Measurements from ENCODE around the gene VRTN. TPM values are rescaled to one million over a fixed set of nuclear protein-coding genes. Genes with fewer than 3 reads are reported as not detected.
"Not testable (repeated sequence)": the region's sequence is repeated elsewhere in the genome, so short reads cannot be mapped to it uniquely, and the experiment has no call there.

The VRTN gene
- polyA plus RNA-seq (ENCODE audit: insufficient read length in 10 of 10) = under 1 TPM in 3 of 10 donors, not detected in 7; 0.08 to 0.22 (median 0.19) TPM
- long read RNA-seq, donor 1 = 0 reads
- long read RNA-seq, donor 2 = 0 reads
- long read RNA-seq, donor 3 = 0 reads
- long read RNA-seq, donor 4 = 0 reads
- long read RNA-seq, donor 5 = 0 reads
- long read RNA-seq, donor 6 = 0 reads
- long read RNA-seq, donor 7 = 0 reads
- long read RNA-seq, donor 8 = 0 reads
- long read RNA-seq, donor 9 = 0 reads

DNA sequence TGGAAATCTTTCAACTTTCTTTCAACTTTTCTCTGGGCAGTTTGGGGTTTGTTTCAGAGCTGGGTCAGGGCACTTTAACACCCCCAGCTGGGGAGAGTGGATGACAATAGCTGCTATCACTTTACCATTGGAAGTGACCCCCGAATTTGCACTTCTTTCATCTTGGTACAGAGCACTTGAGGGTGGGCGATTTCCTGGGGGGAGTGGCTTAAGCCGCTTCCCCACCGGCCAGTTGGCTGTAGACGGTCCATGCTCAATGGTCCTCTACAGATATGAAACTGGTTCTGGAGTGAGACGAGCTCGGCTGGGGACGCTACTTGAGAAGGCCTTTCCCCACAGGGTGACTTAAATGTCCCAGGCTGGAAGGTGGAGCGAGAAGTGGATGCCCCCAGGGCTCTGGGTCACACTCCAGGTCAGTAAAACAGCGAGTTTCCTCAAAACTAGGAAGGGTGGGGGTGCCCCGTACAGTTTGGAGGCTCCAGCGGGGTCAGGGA, at the start of gene VRTN:
Gene VRTN (plus strand): TSS at position 231 of the 494 bp plus-strand sequence. CDS start 8,313 bp downstream, outside the sequence.
- no peak for DNase-seq

DNA sequence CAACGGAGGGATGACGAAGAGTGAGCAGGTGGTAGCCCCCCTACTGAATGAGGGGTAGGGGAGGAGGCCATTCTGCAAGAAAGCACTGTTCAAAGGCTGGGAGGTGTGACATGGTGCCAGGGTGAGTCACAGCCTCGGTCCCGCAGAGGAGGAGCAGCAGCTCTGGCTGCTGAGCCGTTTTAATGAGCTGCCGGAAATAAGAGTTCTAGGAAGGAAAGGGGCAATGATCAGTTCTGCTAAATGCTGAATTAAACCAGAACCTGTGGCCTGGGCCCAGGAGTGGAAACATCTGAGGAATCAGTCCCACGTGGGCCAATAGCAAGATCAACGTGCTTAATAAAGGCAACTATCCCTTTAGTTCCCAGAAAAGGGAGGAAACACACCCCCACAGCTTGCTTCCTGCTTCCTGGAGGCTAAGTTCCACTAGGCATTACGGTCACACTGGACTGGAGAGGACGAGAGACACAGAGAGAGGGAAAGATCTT, 49.2 kb upstream of the VRTN start:
- DNase-seq = peak in 2 of 3 donors; percentile 9 to 32

GRCh38 chr14:74301594-74302151, 46.6 kb upstream of the VRTN start:
- DNase-seq = no peak

DNA sequence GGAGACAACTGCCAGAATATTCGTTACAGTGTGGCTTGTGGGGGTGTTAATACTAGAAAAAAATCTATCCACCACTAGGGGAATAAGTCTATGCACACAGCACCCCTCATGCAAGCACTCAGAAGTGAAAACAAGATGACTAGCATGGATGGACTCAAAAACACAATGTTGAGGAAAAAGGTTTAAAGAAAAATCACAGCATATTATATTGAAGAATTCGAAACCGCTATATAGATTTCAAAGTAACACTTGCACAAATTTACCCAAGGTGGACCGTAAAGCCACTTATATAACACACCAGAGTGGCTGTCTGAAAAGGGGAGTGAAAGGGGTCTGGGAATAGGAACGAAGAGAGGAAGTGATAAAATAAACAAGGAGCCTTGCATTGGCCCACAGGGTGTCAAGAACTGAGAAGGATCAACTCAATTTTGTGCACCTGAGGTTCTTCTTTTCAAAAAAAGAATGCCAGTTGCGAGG, 46.1 kb upstream of the VRTN start:
- DNase-seq = peak; percentile 34 to 76 (median 37)

DNA sequence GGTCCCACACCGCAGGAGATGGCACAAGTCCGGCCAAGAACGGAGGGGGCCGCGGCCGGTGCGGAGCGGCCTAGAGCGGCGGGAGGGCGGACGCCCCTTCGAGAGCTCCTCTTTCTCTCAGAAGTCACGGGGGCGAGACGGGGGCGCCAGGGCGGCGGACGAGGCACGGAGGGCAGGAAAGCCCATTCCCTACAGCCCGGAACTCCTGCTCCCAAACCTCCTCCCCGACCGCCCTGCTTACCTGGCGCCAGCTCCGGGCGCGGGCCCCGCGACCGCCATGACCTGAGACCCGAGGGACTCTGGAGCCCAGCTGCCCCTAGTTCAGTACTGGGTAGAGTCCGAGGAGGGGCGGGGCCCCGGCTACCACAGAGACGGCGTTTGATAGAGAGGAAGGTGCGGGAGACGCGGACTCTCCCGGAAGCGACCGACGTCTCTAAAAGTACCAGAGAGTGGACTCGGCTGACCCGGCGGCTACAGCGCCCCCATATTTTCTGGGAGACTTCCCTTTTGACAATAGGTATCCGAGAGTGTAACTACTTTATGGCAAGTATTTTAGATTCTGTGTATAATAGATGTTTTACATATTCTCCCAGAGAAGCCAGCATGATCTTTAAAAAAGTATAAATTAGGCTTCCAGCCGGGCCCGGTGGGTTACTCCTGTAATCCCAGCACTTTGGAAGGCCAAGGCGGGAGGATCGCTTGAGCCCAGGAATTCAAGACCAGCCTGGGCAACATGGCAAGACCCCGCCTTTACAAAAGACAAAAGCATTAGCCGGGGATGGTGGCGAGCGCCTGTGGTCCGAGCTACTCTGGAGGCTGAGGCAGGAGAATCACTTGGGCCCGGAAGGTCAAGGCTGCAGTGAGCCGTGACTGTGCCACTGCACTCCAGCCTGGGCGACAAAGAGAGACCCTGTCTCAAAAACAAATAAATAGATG, 45.4 kb upstream of the VRTN start, which contains the start of gene ABCD4:
Gene ABCD4 (minus strand): TSS at position 301 of the 936 bp plus-strand sequence. CDS start 22 bp downstream, at position 279.
- peak; percentile 92 to 97 (median 93) for DNase-seq

DNA sequence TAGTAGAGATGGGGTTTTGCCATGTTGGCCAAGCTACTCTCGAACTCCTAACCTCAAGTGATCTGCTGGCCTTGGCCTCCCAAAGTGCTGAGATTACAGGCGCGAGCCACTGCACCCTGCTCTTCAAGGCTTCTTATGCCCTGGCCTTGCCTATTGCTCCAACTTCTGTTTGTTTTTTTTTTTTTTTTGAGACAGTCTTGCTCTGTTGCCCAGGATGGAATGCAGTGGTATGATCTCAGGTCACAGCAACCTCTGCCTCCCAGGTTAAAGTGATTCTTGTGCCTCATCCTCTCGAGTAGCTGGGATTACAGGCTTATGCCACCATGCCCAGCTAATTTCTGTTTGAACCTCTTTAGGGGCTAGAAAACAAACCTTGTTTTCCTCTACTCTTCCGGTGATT, 39.6 kb upstream of the VRTN start:
- DNase-seq = no peak

- no peak for DNase-seq
These were observed 38.9 kb upstream of the VRTN start for GRCh38 chr14:74309125-74310022.

DNA sequence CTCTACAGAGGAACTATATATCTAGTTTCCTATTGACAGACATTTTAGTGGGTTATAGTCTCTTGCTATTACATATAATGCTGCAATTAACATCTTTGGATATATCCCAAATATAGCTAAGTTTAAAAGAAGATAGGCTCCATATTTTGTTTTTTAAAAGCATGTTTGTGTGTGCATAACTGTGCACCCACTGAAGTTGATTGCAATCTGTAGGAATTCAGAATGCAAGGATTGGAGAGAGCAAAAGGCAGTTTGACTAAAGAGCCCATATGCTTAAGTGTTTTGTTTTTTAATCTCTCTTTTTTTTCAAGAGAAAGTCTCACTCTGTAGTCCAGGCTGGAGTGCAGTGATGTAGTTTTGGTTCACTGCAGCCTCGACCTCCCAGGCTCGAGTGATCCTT, 36.1 kb upstream of the VRTN start:
- no peak for DNase-seq

DNA sequence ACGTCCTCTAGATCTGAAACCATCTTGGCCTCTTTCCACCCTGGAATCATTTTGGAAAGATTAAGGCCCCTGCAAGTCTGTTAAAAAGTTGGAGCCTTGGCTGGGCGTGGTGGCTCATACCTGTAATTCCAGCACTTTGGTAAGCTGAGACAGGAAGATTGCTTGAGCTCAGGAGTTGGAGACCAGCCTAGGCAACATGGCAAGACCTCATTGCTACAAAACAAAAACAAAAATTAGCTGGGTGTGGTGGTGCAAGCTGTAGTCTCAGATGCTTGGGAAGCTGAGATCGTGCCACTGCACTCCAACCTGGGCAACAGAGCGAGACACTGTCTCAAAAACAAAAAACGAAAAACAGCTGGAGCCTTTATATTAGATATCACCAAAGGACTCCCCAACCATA, 34.7 kb upstream of the VRTN start:
- no peak for DNase-seq

DNA sequence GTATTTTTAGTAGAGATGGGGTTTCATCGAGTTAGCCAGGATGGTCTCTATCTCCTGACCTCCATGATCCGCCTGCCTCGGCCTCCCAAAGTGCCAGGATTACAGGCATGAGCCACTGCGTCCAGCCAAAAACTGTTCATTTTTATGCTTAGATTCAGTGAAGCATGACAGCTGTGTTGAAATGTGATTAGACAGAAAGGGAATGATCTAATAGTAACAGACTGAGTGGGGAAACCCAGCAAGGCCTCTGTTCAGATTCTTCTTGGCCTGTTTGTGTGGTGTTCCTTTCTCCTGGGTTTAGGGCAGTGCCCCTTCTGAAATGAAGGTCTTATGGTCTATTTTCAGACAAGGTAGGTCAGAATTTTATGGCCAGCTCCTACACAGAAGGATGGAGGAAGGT, 33.7 kb upstream of the VRTN start:
- DNase-seq = no peak

DNA sequence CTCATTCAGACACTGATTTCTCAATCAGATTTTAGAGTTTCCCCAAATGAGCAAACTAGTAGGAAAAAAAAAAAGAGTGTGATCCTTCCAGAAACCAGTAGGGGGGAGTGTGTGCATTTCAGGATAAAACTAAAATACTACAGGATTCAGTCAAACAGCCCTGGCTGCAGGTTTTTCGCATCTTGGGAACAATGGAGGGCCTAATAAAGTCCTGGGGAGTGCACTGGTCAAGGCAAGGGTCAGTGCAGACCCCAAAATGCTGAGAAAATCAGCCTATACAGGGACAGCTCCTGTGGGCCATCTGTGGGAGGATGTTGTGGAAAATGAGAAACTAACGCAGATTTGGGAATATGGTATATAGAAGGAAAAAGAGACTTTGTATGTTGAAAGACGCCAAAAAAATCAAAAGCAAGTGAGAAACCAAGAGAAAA, 23.3 kb upstream of the VRTN start:
- DNase-seq = peak in 2 of 3 donors; percentile 12 to 37

- no peak for DNase-seq
These were observed 22.8 kb upstream of the VRTN start for GRCh38 chr14:74325446-74325845.

DNA sequence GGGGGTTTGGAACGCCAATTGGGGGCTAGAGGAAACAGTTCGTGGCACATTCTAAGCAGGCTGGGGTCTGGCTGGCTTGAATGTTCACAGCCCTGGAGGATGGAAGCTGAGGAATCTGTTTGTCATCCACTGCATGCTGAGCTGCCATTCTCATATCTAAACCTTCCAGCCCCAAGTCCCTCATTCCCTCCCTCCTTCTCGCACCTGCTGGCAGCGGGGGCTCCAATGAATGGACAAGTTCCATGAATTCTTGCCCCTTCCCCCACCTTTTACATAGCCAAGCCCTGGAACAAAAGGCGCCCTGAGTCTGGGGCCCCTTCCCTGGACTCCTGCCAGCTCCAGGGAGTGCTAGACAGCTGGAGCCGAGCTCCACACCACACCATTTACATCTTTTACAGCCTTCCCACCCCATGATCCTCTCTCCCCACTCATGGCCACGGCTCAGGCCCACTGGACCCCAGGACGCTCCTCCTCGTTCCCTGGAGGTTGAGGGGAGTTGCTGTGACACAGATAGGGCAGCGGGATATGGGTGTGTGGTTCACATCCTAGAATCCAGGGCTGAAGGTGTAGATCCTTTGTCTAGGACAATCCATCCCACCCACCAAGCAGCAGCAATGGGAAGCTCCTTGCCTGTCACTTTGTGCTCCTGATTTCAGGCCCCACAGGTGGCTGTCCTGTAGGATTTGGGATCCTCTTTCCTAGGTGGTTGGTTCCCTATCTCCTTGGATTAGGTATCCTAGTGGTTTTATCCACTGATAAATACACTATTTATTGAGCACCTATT, 21.7 kb upstream of the VRTN start:
- DNase-seq = peak in 2 of 3 donors; percentile 3 to 38

- DNase-seq = not testable (repeated sequence)
These were observed 18.2 kb upstream of the VRTN start for GRCh38 chr14:74329950-74330552.

DNA sequence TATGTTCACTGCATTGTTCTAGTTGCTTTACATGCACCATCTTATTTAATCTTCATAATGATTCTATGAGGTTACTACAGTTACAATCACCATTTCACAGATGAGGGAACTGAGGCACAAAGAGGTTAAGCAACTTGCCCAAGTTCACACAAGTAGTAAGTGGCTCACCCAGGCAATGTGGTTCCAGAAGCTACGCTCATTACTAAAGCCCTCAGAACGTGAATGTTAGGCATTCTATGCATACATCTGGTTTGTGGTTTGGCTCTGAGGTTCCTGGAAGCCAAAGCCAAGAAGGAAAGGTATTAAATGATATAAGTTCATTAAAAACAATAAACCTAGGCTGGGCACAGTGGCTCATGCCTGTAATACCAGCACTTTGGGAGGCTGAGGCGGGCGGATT, 14.4 kb upstream of the VRTN start:
- peak in 1 of 3 donors; percentile 41 for DNase-seq

DNA sequence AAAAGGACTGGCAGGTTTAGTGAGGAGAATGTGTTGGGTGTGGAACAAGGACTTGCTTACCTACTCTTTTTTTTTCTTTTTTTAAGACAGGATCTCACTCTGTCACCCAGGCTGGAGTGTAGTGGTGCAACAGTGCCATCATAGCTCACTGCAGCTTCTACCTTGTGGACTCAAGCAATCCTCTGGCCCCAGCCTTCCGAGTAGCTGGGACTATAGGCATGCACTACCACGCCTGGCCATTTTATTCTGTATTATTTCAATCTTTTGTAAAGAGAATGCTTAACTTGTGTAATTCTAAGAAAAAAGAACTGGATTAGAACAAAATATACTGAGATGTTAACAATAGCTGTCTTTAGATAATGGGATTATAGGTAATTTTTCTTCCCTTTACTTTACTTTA, 1.9 kb upstream of the VRTN start:
- no peak for DNase-seq

DNA sequence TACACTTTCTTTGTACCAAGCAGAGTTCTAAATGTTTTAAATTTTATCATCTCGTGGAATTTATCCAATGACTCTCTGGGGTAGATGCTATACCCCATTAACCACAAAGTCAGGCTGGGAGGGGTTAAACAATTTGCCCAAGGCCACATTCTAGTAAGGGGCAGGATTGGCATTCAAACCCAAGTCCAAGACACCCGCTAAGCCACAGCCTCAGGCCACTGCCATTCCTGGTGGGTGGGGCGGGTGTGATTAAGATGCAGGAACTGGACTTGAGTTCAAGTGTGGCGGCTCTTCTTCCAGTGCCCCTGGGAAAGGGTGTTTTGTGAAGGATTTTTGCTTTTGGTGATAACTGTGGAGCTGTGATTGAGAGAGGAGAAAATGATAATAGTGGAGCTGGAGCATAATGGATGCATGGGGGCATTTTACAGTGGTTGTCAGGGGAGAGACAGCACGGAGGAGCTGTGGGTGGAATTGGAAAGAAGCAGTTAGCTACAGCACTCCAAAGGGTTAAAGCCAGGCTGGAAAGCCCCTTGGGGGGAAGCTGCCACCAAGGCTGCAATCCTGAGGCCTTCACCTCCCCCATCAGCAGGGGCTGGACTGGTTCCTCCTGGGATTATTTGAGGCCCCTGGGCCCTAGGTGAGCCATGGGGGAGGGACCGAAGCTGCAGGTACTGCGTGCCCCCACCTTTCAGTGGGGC, 1.0 kb upstream of the VRTN start:
- no peak for DNase-seq

- DNase-seq = no peak
These were observed 523 bp upstream of the VRTN start for GRCh38 chr14:74347795-74348100.

Measured in muscle of back (tissue), 13 donors.